ENCODE measurements around the gene CCN5. TPM values are rescaled to one million over a fixed set of nuclear protein-coding genes. Genes with fewer than 3 reads are reported as not detected.
"Not testable (repeated sequence)": the region's sequence is repeated elsewhere in the genome, so short reads cannot be mapped to it uniquely, and the experiment has no call there.

Gene CCN5, protein sequence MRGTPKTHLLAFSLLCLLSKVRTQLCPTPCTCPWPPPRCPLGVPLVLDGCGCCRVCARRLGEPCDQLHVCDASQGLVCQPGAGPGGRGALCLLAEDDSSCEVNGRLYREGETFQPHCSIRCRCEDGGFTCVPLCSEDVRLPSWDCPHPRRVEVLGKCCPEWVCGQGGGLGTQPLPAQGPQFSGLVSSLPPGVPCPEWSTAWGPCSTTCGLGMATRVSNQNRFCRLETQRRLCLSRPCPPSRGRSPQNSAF
- not detected in 2 replicates for total RNA-seq (2014; rRNA removed)
- polyA plus RNA-seq (2012) = 0.05 TPM

DNA sequence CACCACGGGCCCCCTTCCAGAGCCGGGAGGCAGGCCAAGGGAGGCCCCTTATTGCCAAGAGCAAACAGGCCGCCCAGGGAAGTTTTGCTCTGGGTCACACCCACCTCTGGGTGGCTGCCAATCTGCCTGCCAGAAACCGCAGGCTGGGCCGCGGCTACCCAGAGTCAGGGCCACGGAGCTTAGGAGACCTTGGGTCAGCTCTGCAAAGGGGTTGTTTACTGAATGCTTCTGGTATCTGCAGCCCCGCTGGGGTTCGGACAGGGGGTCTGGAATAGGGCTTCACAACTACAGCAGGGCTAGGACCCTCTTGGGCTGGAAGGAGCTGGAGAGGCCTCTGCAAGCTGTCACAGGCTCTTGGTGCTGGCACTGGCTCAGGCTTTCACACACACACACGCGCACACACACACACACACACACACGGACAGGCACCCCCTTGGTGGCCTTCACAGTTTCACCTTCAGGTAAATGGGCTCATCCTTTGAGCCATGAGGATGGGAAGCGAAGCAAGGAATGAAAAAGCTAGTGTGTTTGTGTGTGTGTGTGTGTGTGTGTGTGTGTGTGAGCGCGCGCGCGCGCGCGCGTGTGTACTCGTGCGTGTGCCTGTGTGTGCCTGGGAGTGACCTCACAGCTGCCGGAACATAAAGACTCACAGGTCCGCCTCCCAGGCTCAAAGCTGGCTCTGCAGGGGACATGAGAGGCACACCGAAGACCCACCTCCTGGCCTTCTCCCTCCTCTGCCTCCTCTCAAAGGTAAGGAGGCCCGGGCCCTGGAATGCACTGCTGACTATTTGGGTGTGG is at the start of gene CCN5:
CCN5 (plus strand) TSS at position 669 of the 798 bp plus-strand sequence; CDS start at position 691, 22 bp downstream.
- DNase-seq (ENCODE audit: low read depth) = peak; percentile 77

DNA sequence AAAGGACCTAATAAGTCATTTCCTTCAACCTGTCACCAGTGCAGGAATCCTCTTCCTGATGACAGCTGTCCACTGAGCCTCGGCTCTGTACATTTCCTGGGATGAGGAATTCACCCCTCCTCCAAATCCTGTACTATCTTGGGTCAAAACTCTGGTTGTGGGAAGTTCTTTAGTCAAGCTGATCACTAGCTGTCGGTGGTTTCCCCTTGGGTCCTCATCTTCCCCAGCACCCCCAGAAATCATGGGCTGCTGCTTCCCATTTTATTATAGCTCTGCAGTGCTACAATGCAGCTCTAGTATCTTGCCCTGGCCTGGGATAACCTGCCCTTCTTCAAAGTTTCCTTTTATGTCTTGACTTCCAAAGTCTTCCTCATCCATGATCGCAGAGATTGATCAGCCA is 49.1 kb upstream of the CCN5 start:
- DNase-seq (ENCODE audit: low read depth) = no peak

DNA sequence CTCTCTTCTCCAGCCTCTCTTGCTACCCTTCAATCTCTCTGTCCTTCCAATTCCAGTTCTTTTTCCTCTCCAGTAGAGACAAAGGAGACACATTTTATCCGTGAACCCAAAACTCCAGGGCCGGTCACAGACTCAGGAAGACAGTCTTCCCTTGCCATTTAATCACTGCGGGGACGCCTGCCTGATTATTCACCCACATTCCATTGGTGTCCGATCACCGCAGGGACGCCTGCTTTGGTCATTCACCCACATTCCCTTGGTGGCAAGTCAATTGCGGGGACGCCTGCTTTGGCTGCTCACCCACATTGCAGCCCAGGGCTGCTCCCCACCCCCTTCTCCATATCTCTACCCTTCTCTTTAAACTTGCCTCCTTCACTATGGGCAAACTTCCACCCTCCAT is 44.3 kb upstream of the CCN5 start:
- peak; percentile 70 for DNase-seq (ENCODE audit: low read depth)

- DNase-seq (ENCODE audit: low read depth) = not testable (repeated sequence)
Measured at GRCh38 chr20:44671541-44671940, 43.6 kb upstream of the CCN5 start.

DNA sequence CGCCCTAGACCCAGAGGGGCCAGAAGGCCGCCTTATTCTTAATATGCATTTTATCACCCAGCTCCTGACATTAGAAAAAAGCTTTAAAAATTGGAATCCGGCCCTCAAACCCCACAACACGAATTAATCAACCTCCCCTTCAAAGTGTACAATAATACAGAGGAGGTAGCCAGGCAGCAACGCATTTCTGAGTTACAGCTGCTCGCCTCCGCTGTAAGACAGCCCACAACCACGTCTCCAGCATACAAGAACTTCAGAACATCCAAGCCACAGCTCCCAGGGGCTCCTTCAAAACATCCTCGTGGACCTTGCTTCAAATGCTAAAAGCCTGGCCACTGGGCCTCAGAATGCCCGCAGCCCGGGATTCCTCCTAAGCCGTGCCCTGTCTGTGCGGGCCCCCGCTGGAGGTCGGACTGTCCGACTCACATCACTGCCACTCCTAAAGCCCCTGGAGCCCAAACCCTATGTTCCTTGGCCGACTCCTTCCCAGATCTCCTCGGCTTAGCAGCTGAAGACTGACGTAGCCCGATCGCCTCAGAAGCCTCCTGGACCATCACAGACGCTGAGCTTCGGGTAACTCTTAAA is 42.8 kb upstream of the CCN5 start:
- DNase-seq (ENCODE audit: low read depth) = not testable (repeated sequence)

GRCh38 chr20:44678242-44678641 is 36.9 kb upstream of the CCN5 start:
- no peak for DNase-seq (ENCODE audit: low read depth)

GRCh38 chr20:44678990-44679611 is 36.1 kb upstream of the CCN5 start:
- DNase-seq (ENCODE audit: low read depth) = no peak

DNA sequence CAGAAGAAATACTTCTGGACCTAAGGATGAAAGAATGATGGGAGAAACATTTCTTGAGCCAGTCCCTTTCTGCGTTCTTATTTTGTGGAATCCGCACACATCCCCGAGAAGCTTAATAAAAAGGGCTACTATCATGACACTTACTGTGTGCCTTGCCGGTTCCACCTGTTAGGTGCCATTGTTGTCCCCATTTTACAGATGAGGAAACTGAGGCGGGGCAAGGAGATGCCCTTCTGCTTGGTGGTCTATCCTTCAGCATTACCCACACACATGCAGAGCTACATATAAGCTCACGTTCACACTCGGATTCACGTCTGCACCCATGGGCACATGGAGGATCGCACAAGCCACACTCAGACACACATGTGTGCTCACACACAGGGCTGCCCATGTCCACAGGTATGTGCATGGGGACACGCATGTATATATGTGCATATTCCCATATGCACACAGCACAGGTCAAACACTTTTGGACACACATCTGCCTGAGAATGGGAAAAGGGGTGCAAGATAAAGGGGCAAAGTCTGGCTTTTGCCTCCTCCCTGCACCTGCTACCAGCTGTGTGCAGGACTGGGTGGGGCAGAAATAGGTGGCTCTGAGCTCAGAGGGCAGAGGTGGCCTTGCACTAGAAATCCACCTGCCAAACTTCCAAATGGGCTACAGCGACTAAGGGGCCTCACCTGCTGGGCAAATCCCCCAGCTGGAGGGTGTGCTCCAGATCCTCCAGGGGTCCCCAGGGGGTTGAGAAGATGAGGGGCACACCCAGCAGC is 33.2 kb upstream of the CCN5 start:
- DNase-seq (ENCODE audit: low read depth) = no peak

DNA sequence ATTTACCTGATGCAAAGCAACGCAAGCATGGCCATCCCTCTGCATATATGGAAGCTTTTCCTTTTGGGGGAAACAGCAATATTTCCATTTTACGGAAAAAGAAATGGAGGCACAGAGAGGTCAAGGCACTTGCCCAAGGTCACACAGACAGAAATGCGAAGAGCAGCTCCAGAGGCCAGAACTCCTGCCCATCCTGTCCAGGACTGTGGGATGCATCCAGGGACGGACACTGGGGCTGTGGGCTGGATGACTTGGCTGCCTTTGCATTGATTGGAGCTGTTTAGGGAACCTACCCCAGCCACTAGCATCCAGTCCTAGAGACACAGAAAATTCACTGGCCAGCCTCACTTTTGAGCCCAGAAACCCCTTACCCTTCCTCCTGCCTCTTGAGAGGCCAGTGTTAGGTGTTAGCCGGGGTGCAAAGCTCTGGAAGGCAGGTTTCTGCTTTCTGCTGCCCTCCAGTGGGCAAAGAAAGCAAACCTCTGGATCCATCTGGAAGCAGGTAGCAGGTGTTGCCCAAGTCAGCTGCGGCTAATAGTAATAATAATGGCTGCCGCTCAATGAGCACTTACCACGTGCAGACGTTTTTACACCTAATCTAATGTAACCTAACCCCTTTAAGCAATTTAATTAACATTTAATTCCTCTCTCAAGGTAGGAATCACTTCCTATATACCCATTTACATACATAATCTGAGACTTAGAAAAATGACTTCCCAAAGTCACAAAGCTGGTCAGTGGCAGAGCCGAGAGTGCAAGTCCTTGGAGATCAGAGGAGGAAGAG is 31.7 kb upstream of the CCN5 start:
- DNase-seq (ENCODE audit: low read depth) = no peak

DNA sequence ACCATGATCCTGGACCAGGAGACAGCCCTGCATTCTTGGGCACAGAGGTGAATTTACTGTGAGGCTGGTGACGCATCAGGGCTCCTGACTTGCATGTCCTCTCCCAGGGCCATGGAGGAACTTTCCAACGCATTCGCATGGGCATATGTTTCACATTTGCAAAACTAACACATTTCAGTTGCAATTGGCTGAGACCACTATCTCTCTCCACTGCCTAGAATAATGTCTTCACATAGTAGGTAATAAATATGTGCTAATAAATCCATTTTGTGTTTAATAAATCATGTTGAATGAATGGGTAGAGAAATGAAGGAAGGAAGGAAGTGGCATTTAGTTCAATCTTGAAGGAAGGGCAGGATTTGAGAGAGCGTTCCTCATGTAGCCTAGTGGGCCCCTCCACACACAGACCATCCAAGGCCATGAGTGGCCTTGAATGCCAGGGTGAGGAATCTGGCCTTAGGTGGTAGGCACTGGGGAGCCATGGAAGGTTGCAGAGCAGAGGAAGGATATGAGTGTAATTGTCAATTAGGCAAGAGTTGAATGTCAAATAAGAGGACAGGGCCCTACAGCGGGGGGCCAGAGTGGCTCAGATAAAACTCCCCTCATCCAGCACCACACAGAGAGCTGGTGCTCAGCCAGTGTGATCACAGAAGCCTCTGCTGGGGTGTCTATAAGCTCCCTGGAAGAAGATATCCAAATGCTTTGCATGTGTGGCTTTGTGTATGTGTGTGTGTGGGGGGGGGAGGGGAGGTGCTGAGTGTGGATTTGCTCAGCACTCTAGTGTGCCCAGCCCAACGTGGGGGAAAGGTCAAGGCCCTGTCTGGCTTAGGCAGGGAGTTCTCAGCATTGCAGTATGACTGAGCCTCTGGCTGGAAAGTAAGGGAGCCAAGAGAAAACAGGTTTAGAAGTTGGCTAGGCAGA is 30.9 kb upstream of the CCN5 start:
- DNase-seq (ENCODE audit: low read depth) = no peak

GRCh38 chr20:44686934-44687333 is 28.2 kb upstream of the CCN5 start:
- DNase-seq (ENCODE audit: low read depth) = no peak

GRCh38 chr20:44688053-44688625 is 27.0 kb upstream of the CCN5 start:
- DNase-seq (ENCODE audit: low read depth) = no peak

DNA sequence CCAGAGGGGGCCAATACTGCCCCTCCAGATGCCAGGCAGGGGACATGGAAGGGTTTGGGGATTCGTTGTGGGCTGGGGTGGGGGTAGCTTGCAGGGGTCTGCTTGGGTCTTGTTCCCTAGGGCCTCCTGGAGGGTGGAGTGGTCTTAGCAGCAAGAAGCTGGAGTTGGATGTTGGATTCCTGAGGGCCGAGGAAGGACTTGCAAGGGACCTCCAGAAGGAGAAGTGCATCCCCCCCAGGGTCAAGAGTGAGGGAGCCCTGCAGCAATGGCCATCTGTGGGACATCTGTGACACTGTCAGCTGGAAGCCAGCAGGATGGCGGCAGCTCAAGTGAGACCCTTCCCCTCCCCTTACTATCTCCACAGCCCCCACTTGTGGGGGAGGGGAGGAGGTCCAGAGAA is 25.4 kb upstream of the CCN5 start:
- DNase-seq (ENCODE audit: low read depth) = no peak

- no peak for DNase-seq (ENCODE audit: low read depth)
Measured at GRCh38 chr20:44690781-44691423, 24.3 kb upstream of the CCN5 start.

GRCh38 chr20:44691424-44692423 is 23.4 kb upstream of the CCN5 start:
- DNase-seq (ENCODE audit: low read depth) = no peak

- DNase-seq (ENCODE audit: low read depth) = peak; percentile 96
Measured at GRCh38 chr20:44692932-44693480, 22.2 kb upstream of the CCN5 start.

GRCh38 chr20:44693627-44694026 is 21.5 kb upstream of the CCN5 start:
- DNase-seq (ENCODE audit: low read depth) = no peak
